ENCODE data around the gene SLC6A2.
A peak's percentile ranks its signal among the peaks of the same experiment; 100 is the strongest.

SLC6A2 gene

GRCh38 chr16:55647798-55648197 lies 8.0 kb upstream of the SLC6A2 start:
- no peak for DNase-seq

GRCh38 chr16:55651841-55652824 lies 3.7 kb upstream of the SLC6A2 start:
- no peak for DNase-seq

GRCh38 chr16:55653106-55653505 lies 2.7 kb upstream of the SLC6A2 start:
- DNase-seq = no peak

GRCh38 chr16:55655381-55655896 lies 349 bp upstream of the SLC6A2 start:
- DNase-seq = no peak

GRCh38 chr16:55656691-55657092 lies 904 bp downstream of the SLC6A2 start:
- DNase-seq = no peak

- no peak for DNase-seq
Observed at GRCh38 chr16:55657616-55658015, 1.8 kb downstream of the SLC6A2 start.

GRCh38 chr16:55658898-55659420 lies 3.2 kb downstream of the SLC6A2 start:
- DNase-seq = no peak

- no peak for DNase-seq
Observed at GRCh38 chr16:55660026-55660425, 4.2 kb downstream of the SLC6A2 start.

- DNase-seq = no peak
Observed at GRCh38 chr16:55660828-55661227, 5.0 kb downstream of the SLC6A2 start.

- peak; percentile 53 for DNase-seq
Observed at GRCh38 chr16:55661941-55662643, 6.3 kb downstream of the SLC6A2 start.

GRCh38 chr16:55662644-55663031 lies 6.8 kb downstream of the SLC6A2 start:
- DNase-seq = no peak

- DNase-seq = no peak
Observed at GRCh38 chr16:55663225-55663624, 7.4 kb downstream of the SLC6A2 start.

- peak; percentile 60 for DNase-seq
Observed at GRCh38 chr16:55663765-55664677, 8.2 kb downstream of the SLC6A2 start.

- DNase-seq = no peak
Observed at GRCh38 chr16:55664786-55665407, 9.1 kb downstream of the SLC6A2 start.

- DNase-seq = no peak
Observed at GRCh38 chr16:55665511-55665910, 9.7 kb downstream of the SLC6A2 start.

- DNase-seq = no peak
Observed at GRCh38 chr16:55666012-55666411, 10.2 kb downstream of the SLC6A2 start.

GRCh38 chr16:55667753-55668152 lies 12.0 kb downstream of the SLC6A2 start:
- no peak for DNase-seq

GRCh38 chr16:55668340-55669281 lies 12.8 kb downstream of the SLC6A2 start:
- peak; percentile 29 for DNase-seq

GRCh38 chr16:55671206-55671973 lies 15.6 kb downstream of the SLC6A2 start:
- no peak for DNase-seq

GRCh38 chr16:55671974-55672280 lies 16.1 kb downstream of the SLC6A2 start:
- DNase-seq = no peak

Measured in fibroblast of skin of back (primary cell).